HG03571 (cell line): ENCODE measurements around the gene PTGES3.
"Not testable (repeated sequence)": the region's sequence is repeated elsewhere in the genome, so short reads cannot be mapped to it uniquely, and the experiment has no call there.

Source experiments
- ATAC-seq: cut with Tn5 transposase; IDR thresholded peaks from one replicate; pipeline ENCODE4 v1.9.1; 2021; ENCODE audit not compliant: unreplicated experiment

The PTGES3 gene

DNA sequence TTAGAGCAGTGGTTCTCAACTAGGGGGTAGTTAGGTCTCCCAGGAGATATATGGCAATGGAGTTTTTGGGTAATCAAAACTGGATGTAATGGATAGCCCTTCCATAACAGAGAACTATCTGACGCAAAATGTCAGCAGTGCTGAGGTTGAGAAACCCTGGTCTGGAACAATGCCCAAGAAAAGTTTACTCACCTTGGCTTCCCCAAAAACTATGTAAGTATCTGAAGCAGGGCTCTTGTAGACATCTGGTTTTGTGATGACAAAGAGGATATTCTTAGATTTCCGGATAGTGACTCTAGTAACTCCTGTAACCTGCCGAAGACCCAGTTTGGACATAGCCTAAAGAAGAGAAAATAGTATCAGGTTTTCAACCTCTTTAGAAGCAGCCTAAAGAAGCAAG, 25.3 kb upstream of the PTGES3 start:
- no peak for ATAC-seq

DNA sequence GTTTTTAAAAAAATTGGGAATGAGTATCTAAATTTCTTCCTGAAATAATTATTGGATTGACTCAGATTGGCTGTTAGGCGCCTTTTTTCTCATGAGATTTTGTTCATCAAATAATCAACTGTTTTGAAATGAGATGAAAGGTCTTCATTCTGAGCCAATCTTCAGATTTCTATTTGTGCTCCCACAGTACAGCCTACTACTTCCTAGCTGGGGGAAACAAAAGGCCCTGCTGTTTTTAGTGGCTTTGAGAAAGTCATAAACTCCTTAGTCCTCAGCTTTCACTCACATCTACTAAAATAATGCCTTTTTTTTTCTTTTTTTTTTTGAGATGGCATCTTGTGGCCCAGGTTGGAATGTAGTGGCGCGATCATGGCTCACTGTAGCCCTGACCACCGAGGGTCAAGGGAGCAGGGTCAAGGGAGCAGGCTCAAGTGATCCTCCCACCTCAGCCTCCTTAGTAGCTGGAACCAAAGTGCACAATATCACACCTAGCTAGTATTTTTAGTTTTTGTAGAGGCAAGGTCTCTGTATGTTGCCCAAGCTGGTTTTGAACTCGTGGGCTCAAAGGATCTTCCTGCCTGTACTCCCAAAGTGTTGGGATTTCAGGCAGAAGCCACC, 21.8 kb upstream of the PTGES3 start:
- ATAC-seq = no peak

DNA sequence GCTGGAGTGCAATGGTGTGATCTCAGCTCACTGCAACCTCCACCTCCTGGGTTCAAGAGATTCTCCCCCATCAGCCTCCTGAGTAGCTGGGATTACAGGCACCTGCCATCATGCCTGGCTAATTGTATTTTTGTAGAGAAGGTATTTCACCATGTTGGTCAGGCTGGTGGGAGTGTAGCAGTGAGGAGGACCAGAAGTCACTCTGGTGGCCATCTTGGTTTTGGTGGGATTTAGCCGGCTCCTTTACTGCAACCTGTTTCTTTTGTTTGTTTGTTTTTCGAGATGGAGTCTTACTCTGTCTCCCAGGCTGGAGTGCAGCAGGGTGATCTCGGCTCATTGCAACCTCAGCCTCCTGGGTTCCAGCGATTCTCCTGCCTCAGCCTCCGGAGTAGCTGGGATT, 16.4 kb upstream of the PTGES3 start:
- not testable (repeated sequence) for ATAC-seq

DNA sequence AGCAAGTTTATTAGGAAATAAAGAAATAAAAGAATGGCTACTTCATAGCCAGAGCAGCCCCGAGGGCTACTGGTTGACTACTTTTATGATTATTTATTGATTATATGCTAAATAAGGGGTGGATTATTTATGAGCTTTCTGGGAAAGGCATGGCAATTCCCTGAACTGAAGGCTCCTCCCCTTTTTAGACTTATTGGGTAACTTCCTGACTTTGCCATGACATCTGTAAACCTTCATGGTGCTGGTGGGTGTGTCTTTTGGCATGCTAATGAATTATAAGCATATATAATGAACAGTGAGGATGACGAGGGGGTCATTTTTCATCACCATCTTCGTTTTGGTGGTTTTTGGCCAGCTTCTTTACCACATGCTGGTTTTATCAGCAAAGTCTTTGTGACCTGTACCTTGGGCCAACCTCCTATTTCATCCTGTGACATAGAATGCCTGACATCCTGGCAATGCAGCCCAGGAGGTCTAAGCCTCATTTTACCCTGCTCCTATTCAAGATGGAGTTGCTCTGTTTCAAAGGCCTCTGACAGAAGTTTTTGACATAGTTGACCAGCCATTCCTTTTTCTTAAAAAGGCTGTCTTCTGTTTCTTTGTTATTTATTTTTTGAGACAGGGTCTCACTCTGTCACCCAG, 11.1 kb upstream of the PTGES3 start:
- ATAC-seq = no peak

DNA sequence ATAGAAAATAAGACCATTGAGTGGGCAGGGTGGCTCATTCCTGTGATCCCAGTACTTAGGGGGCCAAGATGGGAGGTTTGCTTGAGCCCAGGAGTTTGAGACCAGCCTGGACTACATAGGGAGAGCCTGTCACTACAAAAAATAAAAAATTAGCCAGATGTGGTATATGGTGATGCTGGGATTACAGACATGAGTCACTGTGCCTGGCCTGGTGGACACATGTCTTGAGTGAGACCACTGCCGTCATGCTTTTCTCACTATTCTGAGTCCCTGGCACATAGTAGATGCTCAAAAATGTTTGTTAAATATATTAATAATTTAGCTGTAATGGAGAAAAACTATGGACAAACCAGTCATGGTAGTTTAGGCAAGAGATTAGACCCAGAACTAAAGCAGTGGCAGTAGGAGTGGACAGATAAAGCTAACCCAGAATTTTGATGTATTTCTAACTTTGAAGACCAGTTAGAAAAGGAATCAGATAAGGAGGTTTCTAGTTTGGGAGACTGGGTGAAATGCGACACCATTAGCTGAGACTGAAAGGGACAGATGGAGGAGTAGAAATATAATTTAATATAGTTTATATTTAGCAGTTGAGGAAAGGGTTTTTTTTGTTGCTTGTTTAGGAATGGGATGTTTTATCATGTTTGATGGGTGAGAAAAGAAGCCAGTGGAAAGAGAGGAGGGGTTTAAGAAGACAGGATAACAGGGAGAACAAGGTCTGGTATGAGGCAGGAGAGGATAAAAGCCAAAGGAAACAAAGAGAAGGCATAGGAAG, 7.4 kb upstream of the PTGES3 start:
- ATAC-seq = no peak

DNA sequence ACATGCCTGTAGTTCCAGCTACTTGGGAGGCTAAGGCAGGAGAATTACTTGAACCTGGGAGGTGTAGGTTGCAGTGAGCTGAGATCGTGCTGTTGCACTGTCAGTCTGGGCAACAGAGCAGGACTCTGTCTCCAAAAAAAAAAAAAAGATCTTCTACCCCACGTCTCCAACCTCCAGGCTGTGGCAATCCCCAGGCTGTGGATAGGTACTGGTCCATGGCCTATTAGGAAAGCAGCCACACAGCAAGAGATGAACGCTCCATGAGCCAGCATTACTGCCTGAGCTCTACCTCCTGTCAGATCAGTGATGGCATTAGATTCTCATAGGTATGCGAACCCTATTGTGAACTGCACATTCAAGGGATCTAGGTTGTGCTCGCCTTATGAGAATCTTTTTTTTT, 6.1 kb upstream of the PTGES3 start:
- ATAC-seq = no peak

DNA sequence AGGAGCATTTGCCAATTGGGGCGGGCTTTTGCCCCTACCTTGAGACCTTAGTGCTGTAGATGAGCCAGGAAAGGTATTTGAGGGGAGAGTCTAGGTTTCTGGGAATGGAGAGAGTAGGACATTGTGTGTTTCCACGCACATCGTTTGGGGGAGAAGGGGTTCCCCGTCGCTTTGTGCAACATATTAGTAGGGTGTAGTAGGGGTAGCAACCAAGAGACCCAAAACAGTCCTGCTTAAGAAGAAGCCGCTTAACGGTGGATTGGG, 694 bp upstream of the PTGES3 start:
- no peak for ATAC-seq

DNA sequence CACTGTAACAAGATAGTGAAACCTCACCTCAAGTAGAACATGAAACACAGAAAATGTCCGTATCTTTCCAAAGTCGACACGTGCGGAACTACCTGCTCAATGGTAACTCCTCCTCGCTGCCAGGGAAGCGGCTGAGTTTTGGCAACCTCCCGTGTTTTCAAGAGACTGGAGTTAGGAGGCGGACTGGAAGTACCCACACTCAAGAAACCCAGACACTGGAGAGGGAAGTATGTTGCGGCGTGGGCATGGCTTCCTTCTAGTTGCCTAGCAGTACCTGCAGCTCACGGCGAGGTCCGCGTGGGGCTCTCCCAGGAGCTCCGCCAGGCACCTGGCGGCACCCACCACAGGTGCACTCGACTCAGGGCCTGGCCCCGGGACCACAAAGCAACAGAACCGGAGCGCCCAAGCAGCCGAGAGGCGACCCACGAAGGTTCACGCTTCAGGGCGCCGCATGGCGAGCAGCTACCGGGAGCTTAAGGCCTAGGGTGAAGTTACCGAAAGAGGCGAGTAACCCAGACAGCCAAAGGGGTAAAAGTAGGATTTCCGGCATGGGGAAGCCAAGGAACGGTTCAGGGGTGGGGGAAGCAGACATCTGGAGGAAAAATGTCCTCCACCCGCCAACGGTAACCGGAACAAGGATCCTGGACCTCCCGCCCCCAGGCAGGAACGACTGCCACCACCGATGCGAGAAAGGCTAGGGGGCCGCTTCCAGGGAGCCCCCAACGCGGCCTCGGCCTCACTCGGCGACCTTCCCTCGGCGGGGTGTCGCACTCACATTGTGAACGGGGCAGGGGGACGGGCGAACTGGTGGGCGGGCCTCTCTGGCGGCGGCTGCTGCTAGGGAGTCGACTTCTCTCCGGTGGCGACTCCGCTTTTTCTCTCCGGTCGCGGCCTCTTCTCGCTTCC, 608 bp downstream of the PTGES3 start:
- ATAC-seq = peak; percentile 20

DNA sequence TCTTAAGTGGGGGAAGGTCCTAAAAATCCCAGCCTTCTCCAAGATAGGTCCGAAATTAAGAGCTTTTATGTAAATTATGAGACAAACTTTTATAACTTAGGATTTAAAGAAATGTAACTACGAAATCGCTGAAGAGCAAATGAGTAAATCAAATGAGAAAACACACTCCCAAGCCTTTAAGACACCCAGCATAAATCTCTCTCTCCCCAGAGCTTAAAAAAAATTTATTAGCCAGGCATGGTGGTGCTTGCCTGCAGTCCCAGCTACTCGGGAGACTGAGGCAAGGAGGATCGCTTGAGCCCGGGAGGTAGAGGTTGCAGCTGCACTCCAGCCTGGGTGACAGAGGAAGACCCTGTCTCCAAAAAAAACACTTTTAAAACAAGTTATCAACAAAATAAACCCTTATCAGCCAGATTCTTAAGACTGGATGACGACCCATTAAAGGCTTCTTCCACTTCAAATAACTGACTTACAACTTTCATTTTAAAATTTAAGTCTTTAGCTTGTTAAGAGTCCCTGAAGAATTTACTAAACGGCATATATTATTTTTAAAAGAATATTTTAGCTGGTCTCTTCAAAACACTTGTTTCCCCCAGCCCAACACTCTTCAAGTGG, 3.2 kb downstream of the PTGES3 start:
- no peak for ATAC-seq

DNA sequence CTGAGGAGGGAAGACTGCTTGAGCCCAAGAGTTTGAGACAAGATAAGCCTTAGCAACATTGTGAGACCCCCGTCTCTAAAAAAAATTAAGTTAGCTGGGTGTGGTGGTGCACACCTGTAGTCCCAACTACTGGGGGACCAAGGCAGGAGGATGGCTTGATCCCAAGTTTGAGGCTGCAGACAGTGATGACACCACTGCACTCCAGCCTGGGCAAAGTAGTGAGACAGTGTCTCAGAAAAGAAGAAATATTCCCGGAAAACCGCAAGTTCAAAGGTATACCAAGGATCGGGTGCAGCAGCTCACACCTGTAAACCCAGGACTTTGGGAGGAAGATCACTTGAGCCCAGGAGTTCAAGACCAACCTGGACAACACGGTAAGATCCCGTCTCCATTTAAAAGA, 5.8 kb downstream of the PTGES3 start:
- no peak for ATAC-seq

DNA sequence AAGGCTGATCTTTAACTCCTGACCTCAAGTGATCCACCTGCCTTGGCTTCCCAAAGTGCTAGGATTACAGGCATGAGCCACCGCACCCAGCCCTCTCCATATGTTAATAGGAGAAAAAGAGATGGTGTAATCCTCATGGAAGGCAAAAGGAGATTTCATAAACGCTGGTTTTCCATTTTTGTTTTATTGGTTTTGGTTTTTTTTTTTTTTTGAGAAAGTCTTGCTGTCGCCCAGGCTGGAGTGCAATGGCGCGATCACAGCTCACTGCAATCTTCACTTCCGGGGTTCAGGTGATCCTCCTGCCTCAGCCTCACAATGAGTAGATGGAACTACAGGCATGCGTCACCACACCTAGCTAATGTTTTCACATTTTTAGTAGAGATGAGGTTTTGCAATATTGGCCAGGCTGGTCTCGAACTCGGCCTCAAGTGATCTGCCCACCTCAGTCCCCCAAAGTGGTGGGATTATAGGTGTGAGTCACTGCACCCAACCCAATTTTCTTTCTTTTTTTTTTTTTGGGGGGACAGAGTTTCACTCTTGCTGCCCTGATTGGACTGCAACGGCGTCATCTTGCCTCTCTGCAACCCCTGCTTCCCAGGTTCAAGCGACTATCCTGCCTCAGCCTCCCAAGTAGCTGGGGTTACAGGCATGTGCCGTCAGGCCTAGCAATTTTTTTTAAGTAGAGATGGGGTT, 8.1 kb downstream of the PTGES3 start:
- ATAC-seq = no peak

DNA sequence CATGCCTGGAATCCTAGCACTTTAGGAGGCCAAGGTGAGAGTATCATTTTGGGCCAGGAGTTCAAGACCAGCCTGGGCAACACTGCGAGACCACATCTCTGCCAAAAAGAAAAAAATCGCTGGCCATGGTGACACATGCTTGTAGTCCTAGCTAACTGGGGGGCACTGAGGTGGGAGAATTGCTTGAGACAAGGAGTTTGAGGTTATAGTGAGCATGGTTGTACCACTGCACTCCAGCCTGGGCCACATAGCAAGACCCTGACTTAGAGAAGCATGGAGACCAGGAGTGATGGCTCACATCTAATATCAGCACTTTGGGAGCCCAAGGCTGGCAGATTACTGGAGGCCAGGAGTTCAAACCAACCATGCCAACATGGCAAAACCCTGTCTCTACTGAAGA, 9.2 kb downstream of the PTGES3 start:
- no peak for ATAC-seq

DNA sequence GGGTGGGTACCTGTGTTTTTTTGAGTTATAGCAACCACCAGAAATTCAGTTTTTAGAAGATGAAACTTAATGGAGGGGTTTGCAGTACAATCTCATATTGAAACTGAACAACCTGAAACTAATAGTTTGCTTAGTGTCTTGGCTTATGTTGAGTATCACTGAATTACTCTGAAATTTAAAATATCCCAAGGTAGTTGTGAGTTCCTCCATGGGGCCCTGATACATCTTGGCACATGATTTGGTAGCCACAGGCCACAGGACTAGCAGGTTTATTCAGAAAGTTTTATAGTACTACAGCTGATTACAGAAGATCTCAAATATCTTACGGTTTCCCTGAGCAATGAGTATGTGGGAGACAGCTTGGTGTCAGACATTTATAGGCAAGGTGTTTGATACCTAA, 10.4 kb downstream of the PTGES3 start:
- peak; percentile 52 for ATAC-seq

DNA sequence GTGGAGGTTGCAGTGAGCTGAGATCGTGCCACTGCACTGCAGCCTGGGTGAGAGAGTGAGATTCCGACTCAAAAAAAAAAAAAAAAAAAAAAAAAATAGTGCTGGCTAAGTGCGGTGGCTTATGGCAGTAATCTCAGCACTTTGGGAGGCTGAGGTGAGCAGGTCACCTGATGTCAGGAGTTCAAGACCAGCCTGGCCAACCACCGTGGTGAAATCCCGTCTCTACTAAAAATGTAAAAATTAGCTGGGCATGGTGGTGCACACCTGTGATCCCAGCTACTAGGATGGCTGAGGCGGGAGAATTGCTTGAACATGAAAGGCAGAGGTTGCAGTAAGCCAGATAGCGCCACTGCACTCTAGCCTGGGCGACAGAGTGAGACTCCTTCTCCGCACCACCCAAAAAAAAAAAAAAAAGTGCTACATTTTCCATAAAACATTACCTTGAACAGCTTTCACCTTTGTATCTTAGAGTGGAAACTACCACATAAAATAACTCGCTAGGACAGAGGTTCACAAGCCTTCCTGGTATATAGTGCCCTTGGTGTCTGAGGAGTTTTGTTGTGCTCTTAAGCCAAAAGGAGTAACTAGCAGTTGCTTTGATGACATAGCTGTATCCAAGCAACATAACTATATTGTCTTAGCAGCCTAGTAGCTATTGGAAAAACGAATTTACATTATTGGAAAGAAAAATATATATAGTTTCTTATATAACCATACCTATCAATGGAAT, 11.1 kb downstream of the PTGES3 start:
- ATAC-seq = peak; percentile 15

DNA sequence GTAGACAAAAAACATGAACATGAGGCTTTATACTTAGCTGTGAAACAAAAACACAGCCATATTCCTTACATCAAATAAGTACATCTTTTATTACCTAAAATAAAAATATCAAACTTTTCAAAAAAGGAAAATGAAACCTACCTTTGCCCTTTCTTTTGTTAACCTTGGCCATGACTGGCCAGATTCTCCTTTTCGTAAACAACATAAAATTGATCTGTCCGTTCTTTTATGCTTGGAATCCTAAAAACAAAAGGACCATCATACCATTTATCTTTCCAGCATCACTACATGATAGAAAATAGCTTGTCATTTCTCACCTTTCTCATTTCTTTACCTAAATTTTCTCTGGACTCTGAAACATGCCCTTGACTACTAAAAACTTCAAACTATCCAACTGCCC, 16.5 kb downstream of the PTGES3 start:
- no peak for ATAC-seq

DNA sequence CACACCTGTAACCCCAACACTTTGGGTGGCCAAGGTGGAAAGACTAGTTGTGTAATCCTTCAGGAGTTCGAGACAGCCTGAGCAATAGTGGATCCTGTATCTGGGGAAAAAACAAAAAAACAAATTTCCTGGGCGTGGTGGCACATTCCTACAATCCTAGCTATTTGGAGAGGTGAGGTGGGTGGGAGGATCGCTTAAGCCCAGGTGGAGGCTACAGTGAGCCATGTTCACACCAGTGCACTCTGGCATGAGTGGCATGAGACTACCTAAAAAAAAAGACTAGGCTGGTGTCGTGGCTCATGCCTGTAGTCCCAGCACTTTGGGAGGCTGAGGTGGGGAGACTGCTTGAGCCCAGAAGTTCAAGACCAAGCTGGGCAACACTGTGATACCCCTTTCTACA, 17.2 kb downstream of the PTGES3 start:
- no peak for ATAC-seq

DNA sequence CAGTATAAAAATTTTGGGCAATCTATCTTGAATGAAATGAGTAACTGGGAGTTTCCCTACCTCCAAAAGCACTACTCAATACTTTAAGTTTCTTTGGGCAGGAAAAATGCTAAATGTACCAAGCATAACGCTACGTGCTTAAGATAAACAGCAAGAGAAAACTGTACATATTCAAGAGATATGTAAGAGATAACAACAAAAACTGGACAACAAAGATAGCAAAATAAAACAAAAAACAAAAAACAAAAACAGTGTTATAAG, 20.0 kb downstream of the PTGES3 start:
- no peak for ATAC-seq

DNA sequence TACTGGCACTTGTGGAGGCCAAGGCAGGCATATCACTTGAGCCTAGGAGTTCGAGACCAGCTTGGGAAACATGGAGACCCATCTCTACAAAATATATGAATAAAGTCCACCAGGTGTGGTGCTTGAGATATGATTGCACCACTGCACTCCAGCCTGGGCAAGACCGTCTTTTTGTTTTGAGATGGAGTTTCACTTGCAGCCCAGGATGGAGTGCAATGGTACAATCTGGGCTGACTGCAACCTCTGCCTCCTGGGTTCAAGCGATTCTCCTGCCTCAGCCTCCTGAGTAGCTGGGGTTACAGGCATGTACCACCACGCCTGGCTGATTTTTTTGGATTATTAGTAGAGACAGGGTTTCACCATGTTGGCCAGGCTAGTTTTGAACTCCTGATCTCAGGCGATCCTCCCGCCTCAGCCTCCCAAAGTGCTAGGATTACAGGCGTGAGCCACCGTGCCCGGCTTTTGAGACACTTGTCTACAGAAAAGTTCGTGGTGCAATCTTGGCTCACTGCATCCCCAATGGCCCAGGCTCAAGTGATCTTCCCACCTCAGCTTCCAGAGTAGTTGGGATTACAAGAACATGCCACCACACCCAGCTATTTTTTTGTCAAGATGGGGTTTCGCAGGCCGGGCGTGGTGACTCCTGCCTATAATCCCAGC, 26.0 kb downstream of the PTGES3 start:
- ATAC-seq = no peak

DNA sequence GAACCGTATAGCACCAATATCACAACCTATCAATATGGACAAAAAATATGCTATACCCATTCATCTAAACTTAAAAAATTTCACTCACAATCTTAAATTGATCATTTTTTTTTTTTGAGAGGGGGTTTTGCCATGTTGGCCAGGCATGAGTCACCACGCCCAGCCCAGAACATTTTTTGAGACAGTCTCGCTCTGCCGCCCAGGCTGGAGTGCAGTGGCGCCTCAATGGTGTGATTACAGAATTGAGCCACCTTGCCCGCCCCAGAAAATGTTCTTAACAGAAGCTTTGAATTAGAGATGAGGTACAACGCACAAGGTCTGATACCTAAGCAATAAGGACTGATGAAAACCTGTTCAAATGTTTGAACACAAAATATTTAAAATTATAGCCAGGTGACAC, 26.5 kb downstream of the PTGES3 start:
- no peak for ATAC-seq

DNA sequence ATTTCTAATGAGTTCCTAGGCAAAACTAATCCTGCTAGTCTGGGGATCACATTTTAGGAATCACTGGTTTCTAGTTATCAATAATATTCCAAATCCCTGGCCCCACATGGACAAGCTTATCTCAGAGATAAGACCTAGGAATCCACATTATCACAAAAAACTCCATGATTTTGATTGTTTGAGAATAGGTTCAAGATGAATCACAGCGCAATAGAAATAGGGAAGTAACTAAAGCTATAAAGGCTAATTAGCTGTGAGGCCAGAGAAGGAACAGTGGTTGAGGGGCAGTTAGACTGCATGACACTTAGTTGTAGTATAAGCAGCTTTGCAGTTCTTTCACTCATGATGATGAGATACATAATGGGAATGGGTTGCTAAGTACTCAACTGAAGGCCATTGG, 29.2 kb downstream of the PTGES3 start:
- ATAC-seq = no peak
